Cortex of kidney (tissue), 1 donor: ENCODE data around the gene SCNM1.
"Not testable (repeated sequence)": the region's sequence is repeated elsewhere in the genome, so short reads cannot be mapped to it uniquely, and the experiment has no call there.

Source experiments
- DNase-seq: peaks from one replicate; lab custom pipeline; 2025; lab: John Stamatoyannopoulos, UW

The SCNM1 gene

GRCh38 chr1:151146412-151147131 lies 19.4 kb upstream of the SCNM1 start, which contains the start of gene SEMA6C:
TSS of gene SEMA6C (minus strand) at chr1:151146631. CDS start at chr1:151142621, 4,010 bp downstream.
- DNase-seq: peak; percentile 36

- no peak for DNase-seq
Observed at GRCh38 chr1:151147132-151147503, 18.8 kb upstream of the SCNM1 start.

- DNase-seq: no peak
Observed at GRCh38 chr1:151147665-151148064, 18.3 kb upstream of the SCNM1 start.

- no peak for DNase-seq
Observed at GRCh38 chr1:151156515-151156819, 9.5 kb upstream of the SCNM1 start, which contains the start of gene TNFAIP8L2. TSS of gene TNFAIP8L2 (plus strand) at chr1:151156649. CDS start at chr1:151158698, 2,049 bp downstream.

- no peak for DNase-seq
Observed at GRCh38 chr1:151157067-151157531, 8.8 kb upstream of the SCNM1 start.

GRCh38 chr1:151158326-151158725 lies 7.6 kb upstream of the SCNM1 start:
- no peak for DNase-seq

- DNase-seq: no peak
Observed at GRCh38 chr1:151158751-151159251, 7.1 kb upstream of the SCNM1 start.

- no peak for DNase-seq
Observed at GRCh38 chr1:151159373-151159772, 6.6 kb upstream of the SCNM1 start.

- no peak for DNase-seq
Observed at GRCh38 chr1:151164732-151165280, 1.1 kb upstream of the SCNM1 start.

- DNase-seq: no peak
Observed at GRCh38 chr1:151165281-151165737, 635 bp upstream of the SCNM1 start.

GRCh38 chr1:151166505-151166956 lies 587 bp downstream of the SCNM1 start:
- no peak for DNase-seq

GRCh38 chr1:151167116-151167515 lies 1.2 kb downstream of the SCNM1 start:
- no peak for DNase-seq

- no peak for DNase-seq
Observed at GRCh38 chr1:151171190-151171589, 5.2 kb downstream of the SCNM1 start.

GRCh38 chr1:151175041-151175741 lies 9.2 kb downstream of the SCNM1 start:
- no peak for DNase-seq

- DNase-seq: no peak
Observed at GRCh38 chr1:151175863-151176262, 9.9 kb downstream of the SCNM1 start, which contains the start of gene TMOD4. TSS of gene TMOD4 (minus strand) at chr1:151175981. CDS start at chr1:151174875, 1,106 bp downstream.

GRCh38 chr1:151176514-151177045 lies 10.6 kb downstream of the SCNM1 start:
- no peak for DNase-seq

GRCh38 chr1:151184211-151184610 lies 18.3 kb downstream of the SCNM1 start:
- DNase-seq: no peak

- no peak for DNase-seq
Observed at GRCh38 chr1:151187205-151187604, 21.3 kb downstream of the SCNM1 start.

GRCh38 chr1:151188667-151189066 lies 22.7 kb downstream of the SCNM1 start:
- DNase-seq: not testable (repeated sequence)

GRCh38 chr1:151189637-151190445 lies 23.9 kb downstream of the SCNM1 start, which contains the start of gene VPS72:
TSS of gene VPS72 (minus strand) at chr1:151190197. CDS start at chr1:151190121, 76 bp downstream.
- DNase-seq: no peak

- no peak for DNase-seq
Observed at GRCh38 chr1:151192047-151192446, 26.1 kb downstream of the SCNM1 start.
